NCI-H2107 treated with DMSO at 0.1 percent for 48 hours (cell line): ENCODE results near the gene GOLGA3.
"Not testable (repeated sequence)": the region's sequence is repeated elsewhere in the genome, so short reads cannot be mapped to it uniquely, and the experiment has no call there.

Source experiments
- DNase-seq: peaks from one replicate; lab custom pipeline; 2025; ENCODE audit not compliant: unreplicated experiment; lab: John Stamatoyannopoulos, UW

GOLGA3 gene

GRCh38 chr12:132754160-132754932 is 74.3 kb downstream of the GOLGA3 start:
- DNase-seq = no peak

GRCh38 chr12:132753670-132754069 is 75.0 kb downstream of the GOLGA3 start:
- DNase-seq = not testable (repeated sequence)

GRCh38 chr12:132748319-132748718 is 80.3 kb downstream of the GOLGA3 start:
- no peak for DNase-seq

- DNase-seq = no peak
Observed at GRCh38 chr12:132747896-132748295, 80.8 kb downstream of the GOLGA3 start.

GRCh38 chr12:132747395-132747794 is 81.3 kb downstream of the GOLGA3 start:
- no peak for DNase-seq

- DNase-seq = peak; percentile 38
Observed at GRCh38 chr12:132746613-132747012, 82.1 kb downstream of the GOLGA3 start.

- no peak for DNase-seq
Observed at GRCh38 chr12:132743831-132744230, 84.8 kb downstream of the GOLGA3 start.

GRCh38 chr12:132741620-132742019 is 87.0 kb downstream of the GOLGA3 start:
- DNase-seq = no peak

- DNase-seq = no peak
Observed at GRCh38 chr12:132740652-132741051, 88.0 kb downstream of the GOLGA3 start.

- DNase-seq = no peak
Observed at GRCh38 chr12:132740313-132740646, 88.4 kb downstream of the GOLGA3 start.

GRCh38 chr12:132739600-132740312 is 88.9 kb downstream of the GOLGA3 start:
- no peak for DNase-seq

GRCh38 chr12:132736913-132737312 is 91.8 kb downstream of the GOLGA3 start:
- no peak for DNase-seq

- no peak for DNase-seq
Observed at GRCh38 chr12:132736378-132736777, 92.3 kb downstream of the GOLGA3 start.

- DNase-seq = no peak
Observed at GRCh38 chr12:132735496-132735895, 93.2 kb downstream of the GOLGA3 start.

- DNase-seq = no peak
Observed at GRCh38 chr12:132734206-132734605, 94.5 kb downstream of the GOLGA3 start.

GRCh38 chr12:132731574-132731973 is 97.1 kb downstream of the GOLGA3 start:
- no peak for DNase-seq

GRCh38 chr12:132730353-132730752 is 98.3 kb downstream of the GOLGA3 start:
- no peak for DNase-seq

- no peak for DNase-seq
Observed at GRCh38 chr12:132729541-132730320, 98.9 kb downstream of the GOLGA3 start.

GRCh38 chr12:132728502-132728901 is 100.2 kb downstream of the GOLGA3 start:
- no peak for DNase-seq

- DNase-seq = no peak
Observed at GRCh38 chr12:132727091-132727794, 101.4 kb downstream of the GOLGA3 start.

GRCh38 chr12:132726386-132726785 is 102.3 kb downstream of the GOLGA3 start:
- no peak for DNase-seq
